ENCODE results near the gene TRIP4. TPM values are rescaled to one million over a fixed set of nuclear protein-coding genes. Genes with fewer than 3 reads are reported as not detected.

TRIP4 gene
- total and polyA plus RNA-seq, 9 of the 15 experiments (the other 6 are each of a cell fraction or from before 2014, with no cell fraction given): 7.6 to 23.3 (median 16.7) TPM

DNA sequence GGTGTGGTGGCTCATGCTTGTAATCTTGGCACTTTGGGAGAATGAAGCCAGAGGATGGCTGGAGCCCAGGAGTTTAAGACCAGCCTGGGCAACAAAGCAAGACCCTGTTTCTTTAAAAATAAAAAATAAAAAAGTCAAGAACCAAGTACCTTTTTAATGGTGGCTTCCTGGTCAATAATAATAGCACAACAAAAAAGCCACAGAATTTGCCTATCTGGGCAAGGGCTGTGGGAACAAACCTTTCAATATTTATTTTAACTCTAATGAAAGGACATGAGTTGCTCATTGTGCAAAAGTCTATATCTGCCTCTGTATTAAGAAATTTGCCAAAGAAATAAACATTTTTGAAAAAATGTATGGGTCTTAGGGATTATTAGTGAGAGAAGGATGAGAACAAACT, 74.9 kb downstream of the TRIP4 start:
- no peak for FAIRE-seq

More for the DNA sequence above, 74.9 kb downstream of the TRIP4 start:
- Histone ChIP-seq H3K9me3 (replicated peaks; ENCODE audit: control insufficient read depth, insufficient read depth, low read depth, low read length) (no peaks in the 10 kb centered on the region), H3K4me2 (ENCODE audit: insufficient read depth, low read length) (peak overlapping the region; percentile 96), H3K27me3 (ENCODE audit: control insufficient read depth in 2 of 2, insufficient read depth in 2 of 2, low read length in 2 of 2) (no peaks in the 10 kb centered on the region), H3K9ac (ENCODE audit: insufficient read depth in 1 of 2, low read depth in 2 of 2, low read length in 2 of 2) (no peak overlapping the region), H3K36me3 (ENCODE audit: control insufficient read depth, insufficient read depth, low read length) (peaks cover 21% of the 10 kb centered on the region), H4K20me1 (replicated peaks; ENCODE audit: control insufficient read depth, insufficient read depth, low read length) (peaks cover 10% of the 10 kb centered on the region; the same call in 1 of the 2 replicates), H3K27ac (ENCODE audit: extremely low read depth, low read depth, low read length) (peak overlapping the region; percentile 88; the same call in 1 of the 3 replicates), H2AFZ (ENCODE audit: low read depth, low read length) (no peak overlapping the region), H3K9me1 (ENCODE audit: control insufficient read depth, insufficient read depth, low read length) (no peaks in the 10 kb centered on the region), H3K4me3 (no peak overlapping the region), H3K4me1 (replicated peaks in 1 of 2; ENCODE audit: control insufficient read depth in 2 of 2, insufficient read depth in 2 of 2, low read length in 2 of 2) (peaks cover 9 to 54% of the 10 kb centered on the region in 2 experiments; a peak in 4 of 5 replicates), H3K79me2 (ENCODE audit: control insufficient read depth, insufficient read depth, low read length) (peaks cover 68% of the 10 kb centered on the region)
- BruUV-seq (replicated peaks): no TSS peak
- ATAC-seq: no peak
- no peak for DNase-seq (ENCODE audit: extremely low read depth in 1 of 4, low spot score in 3 of 4)
- in situ Hi-C loops (cut with MboI) (no loop called here), intact Hi-C loops (cut with micrococcal nuclease) (no loop called here)
- POLR2A ChIA-PET: interaction anchor here (0.6 to 1.2 kb wide), 5 partner anchors 7 to 1114 kb away, joined by 3 to 4 read pairs (median 4); no protein-coding TSS in a partner anchor
- CTCF ChIA-PET (ENCODE audit: low intra/inter-chr PET ratio): no interaction called here
- TF ChIP-seq ERF (CRISPR knock-in tag; IDR thresholded peaks at IDR 0.05) (no peak), MLLT1 (IDR thresholded peaks at IDR 0.05) (no peak), ATF7 (IDR thresholded peaks at IDR 0.05) (no peak), HNRNPL (IDR thresholded peaks at IDR 0.05; ENCODE audit: low read depth, low read length) (no peak), ZNF347 (CRISPR knock-in tag; IDR thresholded peaks at IDR 0.05; ENCODE audit: low read depth) (no peak), ZFX (CRISPR knock-in tag; IDR thresholded peaks at IDR 0.05) (no peak), FOXJ3 (CRISPR knock-in tag; IDR thresholded peaks at IDR 0.05) (no peak), KLF6 (CRISPR knock-in tag; IDR thresholded peaks at IDR 0.05; ENCODE audit: borderline replicate concordance) (no peak)
- TF ChIP-seq, protein P1, sequence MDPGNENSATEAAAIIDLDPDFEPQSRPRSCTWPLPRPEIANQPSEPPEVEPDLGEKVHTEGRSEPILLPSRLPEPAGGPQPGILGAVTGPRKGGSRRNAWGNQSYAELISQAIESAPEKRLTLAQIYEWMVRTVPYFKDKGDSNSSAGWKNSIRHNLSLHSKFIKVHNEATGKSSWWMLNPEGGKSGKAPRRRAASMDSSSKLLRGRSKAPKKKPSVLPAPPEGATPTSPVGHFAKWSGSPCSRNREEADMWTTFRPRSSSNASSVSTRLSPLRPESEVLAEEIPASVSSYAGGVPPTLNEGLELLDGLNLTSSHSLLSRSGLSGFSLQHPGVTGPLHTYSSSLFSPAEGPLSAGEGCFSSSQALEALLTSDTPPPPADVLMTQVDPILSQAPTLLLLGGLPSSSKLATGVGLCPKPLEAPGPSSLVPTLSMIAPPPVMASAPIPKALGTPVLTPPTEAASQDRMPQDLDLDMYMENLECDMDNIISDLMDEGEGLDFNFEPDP (CRISPR knock-in tag; IDR thresholded peaks at IDR 0.05): no peak

Measured in K562 (cell line).